GM21360 (cell line): ENCODE results near the gene SPATA20.

Source experiments
- ATAC-seq: cut with Tn5 transposase; IDR thresholded peaks from one replicate; pipeline ENCODE4 v1.9.1; 2021; ENCODE audit warnings: mild to moderate bottlenecking, moderate library complexity; ENCODE audit not compliant: unreplicated experiment

The SPATA20 gene

DNA sequence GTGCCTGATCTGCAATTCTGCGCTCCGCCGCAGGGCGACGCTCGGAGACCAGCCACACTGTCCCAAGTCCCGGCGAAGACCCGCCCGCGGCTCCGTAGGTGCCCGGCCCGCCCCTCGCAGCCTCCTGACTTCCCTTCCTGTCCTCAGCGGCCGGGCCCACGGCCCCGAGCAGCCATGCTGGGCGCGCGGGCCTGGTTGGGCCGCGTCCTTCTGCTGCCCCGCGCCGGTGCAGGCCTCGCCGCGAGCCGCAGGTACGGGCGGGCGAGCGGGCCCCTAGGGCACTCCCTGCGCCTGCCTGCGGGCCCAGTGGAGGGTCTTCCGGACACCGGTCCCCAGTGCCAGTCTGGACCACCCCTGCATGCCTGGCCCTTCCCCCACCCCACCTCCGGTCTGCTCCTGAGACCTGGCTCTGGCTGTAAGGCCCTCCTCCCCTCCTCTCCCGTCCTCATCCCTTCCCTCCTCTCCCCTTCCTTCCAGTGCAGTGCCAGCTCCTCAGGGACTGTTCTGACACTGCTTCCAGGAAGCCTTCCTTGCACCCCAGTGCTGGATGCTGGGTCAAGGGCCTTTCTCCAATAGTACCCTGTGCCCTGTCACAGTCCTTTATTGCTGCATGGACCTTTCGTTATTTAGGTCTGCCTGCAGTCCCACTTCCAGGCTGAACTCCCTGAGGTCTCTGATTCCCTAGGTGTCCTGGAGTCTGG is at the start of gene SPATA20:
Gene SPATA20, plus strand, starts transcription at position 140 of the 701 bp plus-strand sequence. Its CDS starts 35 bp downstream, at position 175.
- ATAC-seq = peak; percentile 72

DNA sequence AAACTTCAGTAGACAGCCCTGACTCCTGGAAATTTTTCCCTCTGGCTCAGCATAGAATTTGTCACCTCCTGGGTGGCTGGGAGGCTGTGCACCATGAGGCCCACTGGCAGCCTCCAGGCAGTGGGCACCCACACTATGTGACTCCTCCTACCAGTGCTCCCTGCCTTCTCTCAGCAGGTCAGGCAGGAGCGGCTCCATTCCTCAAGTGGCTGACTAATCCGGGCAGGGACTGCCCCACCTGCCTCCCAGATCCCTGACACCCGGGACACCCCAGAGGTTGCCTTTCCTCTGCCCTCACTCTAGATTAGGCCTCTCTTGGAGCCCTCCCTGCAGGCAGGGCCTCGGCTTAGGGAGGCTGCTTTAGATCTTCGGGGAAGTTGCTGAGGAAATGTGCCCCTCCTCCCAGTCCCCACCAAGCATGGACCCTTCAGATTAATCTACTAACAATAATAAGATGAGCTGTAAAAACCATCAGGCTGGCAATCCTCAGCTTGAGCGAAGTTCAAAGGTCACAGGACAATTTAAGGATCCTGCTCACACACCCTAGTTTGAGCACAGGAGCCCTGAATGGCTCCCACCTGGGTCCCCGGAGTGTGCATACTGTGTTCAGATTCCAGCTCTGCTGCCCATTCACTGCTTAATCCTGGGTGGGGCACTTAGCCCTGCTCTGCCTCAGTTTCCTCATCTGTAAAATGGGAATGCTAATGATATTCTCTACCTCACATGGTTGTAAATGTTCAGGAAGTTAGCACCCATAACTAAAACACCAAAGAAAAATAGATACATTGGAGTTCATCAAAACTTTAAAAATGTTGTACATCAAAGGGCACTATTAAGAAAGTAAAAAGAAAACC is 48.7 kb upstream of the SPATA20 start:
- no peak for ATAC-seq

DNA sequence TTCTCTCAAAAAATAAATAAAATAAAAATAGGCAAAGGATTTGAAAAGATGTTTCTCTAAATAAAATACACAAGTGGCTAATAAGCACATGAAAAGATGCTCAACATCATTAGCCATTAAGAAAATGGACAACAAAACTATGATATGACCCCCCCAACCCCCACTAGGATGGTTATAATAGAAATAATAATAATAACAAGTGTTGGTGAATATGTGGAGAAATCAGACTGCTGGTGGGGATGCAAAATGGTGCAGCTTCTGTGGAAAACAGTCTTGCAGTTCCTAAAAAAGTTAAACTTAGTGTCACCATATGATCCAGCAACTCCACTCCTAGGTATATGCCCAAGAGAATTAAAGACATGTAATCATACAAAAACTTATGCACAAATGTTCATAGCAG is 47.7 kb upstream of the SPATA20 start:
- no peak for ATAC-seq

DNA sequence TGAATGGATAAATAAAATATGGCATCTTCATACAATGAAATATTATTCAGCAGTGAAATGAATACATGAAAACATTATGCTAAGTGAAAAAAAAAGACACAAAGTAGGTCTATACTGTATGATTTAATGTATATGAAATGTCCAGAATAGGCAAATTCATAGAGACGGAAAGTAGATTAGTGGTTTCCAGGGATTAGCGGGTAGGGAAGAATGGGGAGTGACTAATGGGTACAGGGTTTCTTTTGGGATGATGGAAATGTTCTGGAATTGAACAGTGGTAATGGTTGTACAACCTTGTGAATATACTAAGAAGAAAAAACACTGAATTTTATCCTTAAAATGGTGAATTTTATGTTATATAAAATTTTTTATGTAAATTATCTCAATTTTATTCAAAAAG is 47.3 kb upstream of the SPATA20 start:
- ATAC-seq = no peak

DNA sequence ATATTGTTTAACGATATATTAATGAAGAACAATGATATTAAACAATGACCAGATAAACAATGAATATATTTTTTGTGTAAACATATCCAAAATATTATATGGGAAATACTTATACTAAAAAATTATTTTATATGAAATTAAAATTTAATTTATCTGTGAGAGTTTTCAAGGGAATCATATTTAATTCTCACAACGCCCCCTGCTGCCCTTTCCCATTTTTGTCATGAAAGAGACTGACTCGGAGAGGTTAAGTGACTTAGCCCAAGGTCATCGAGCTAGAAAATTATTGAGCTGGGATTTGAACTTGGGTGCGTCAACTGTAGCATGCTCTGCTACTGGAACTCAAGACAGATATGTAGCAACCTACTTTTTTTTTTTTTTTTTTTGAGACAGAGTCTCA is 45.9 kb upstream of the SPATA20 start:
- ATAC-seq = no peak

DNA sequence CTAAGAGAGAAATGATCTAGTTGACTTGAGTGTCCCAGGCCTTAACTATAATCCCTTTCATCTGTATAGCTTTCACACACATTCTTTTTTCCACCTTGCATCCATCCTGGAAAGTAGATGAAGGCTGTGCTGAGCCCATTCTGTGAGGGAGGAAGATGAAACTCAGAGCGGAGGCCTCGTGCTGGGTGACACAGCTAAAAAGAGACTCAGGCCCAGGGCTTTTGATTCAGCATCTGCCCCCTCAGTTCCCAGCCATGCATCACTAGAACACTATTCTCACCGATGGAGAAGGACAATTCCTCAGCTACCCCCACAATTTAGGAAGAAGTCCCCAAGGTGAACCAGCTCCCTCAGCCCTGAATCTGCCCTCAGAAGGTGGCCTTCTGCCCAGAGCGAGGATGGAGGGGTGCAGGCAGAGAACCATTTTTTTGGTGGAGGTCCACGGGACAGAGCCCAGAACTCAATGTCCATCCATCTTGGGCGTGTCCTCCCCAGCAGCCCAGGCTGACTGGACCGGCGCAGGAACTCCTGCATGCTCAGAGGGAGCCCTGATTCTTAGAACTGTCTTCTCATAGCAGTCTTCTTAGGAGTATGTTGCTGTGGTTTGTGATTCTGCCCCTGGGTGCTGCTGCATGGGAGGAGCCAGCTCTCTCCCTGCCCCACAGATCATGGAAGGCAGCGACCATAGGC is 44.5 kb upstream of the SPATA20 start:
- ATAC-seq = no peak

DNA sequence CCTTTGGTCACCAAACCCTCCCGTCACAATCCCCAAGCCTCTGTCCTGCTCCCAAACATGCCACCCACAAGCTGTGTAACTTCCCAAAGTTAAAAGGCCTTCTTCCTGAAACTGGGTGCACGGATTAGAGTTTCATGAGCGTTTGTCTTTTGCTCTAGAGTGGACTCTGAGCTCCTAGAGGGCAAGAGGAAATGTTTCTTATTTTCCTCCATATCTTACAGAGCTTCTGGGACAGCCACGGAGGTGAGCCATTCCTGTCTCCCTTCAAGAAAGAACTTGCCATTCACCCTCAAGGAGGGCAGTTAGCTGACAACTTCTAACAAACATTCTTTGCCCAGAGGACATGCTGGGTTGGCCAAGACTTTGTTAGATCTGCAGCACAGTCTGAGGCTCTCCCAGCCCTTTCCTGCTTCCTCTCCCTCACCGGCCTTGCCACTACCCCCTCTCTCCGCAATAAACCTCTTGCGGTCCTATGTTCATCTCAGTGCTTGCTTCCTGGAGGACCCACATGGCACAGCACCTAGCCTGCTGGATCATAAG is 41.3 kb upstream of the SPATA20 start:
- no peak for ATAC-seq

DNA sequence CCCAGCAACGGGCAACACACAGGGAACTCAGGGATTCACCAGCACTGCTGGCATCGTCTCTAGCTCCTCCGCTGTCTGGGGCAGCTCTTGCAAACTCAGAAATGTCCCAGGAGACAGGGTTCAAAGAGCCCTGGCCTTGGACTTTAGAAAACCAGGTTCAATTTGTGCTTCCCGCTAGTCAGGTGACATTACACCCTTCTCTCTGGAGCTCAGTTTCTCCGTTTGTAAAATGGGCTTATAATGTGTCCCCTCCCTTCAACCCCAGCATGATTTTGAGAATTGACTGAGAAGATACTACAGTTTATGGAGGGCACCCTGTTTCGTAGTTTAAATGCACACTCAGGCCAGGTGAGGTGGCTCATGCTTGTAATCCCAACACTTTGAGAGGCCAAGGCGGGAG is 40.7 kb upstream of the SPATA20 start:
- ATAC-seq = no peak

DNA sequence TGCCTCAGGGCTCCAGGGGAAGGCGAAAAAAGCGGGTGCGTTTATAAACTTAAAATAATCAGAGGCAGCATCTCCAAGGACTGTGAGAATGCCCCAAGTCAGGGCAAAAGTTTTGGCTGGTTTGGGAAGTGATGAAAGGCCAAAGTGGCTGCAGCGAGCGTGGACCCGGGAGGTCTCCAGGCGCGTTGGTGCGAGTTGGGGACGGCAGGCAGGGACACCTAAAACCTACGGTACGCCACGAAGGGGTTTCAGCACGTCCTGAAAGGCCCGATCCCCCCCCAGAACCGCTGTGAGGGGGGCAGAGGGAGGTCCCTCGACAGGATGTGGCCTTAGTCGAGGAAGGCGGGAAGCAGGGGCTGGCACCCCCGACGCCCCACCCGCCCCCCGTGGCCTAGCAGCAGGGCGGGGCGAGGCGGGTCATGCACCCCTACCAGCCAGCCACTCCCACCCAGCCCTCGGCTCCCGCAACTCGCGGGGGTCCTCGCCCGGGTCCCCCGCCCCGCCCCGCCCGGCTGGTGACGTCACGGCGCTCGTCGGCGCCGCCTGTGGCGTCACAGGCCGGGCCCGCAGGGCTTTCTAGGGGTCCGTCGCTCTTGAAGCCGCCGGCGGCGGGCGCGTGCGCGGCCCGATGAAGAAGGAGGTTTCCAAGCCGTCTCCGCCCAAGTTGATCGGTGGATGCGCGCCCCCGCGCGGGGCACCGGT is 39.0 kb upstream of the SPATA20 start, which contains the start of gene MYCBPAP:
Gene MYCBPAP, plus strand, starts transcription at position 569 of the 702 bp plus-strand sequence. CDS start 236 bp downstream, outside the sequence.
- ATAC-seq = no peak

DNA sequence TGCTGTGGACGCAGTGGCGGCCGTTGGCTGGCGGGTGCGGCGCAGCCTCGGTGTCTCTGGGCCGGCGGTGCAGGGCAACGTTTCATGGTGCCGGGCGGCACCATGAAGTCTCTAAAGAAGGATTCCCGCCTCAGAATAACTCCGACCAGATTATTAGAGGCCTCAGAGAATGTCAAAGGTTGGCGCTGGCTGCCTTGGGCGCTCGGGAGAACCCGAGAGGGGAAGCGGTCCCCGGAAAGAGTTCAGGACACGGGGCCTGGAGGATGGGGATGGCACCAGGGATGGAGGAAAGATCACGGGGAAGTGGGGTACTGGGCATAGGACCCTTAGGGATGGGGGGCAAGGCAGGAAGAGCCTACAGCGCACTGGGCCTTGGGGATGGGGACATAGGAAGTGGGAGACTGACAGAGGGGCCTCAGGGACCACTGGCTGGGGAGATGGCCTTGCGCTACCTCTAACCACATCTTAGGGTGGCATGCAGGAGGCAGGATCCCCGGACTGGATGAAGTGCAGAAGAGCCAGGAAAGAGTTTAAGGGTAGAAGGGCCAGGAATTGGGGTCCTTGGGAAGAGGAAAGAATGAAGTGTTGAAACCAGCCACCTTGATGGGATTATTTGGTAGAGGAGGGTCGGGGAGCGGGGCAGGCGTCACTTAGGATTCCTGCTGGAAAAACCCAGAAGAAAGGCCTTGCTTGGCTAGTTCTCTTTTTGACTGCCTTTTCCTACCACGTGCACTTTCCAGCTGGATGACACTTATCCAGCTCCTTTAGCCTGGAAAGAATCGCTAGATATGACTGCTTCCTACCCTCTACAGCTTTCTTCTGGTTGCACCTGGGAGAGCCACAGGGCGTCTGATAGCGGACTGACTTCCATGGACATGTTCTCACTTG is 38.2 kb upstream of the SPATA20 start:
- no peak for ATAC-seq

DNA sequence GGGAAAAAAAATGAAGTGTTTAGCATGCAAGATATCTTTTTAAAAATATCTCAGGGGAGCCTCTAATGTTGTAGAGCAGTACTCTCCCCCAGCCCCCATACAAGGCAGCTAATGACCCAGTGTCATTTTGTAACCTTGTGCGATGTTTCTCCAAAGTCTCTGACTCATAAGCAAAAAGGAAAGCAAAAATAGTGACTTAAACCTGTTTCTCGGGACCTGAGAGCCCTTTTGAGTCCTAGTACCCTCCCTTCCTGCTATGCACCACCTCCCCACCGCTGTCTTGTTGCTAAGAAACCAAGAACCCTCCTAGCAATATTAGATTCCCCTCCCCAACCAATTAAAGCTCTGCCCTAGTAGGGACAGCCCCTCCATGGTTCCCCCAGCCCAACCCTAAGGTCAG is 35.9 kb upstream of the SPATA20 start:
- ATAC-seq = no peak

DNA sequence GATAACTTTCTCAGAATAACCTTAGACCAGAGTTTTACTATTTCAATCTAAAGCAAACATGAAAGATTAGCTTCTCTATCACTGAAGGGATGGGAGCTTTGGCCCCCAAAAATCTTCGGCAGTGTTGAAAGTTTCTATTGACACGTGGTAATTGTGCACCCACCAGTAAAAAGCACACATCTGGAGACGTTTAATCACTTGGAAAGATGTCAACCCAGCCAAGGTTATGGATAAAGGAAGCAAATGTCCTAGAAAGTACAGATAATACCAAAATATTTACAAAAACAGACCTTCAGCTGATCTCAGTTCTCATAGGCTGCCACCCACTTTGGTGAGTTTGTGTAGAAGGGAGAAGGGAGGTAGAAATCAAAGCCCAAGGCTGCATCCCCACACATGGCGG is 33.5 kb upstream of the SPATA20 start:
- ATAC-seq = no peak

DNA sequence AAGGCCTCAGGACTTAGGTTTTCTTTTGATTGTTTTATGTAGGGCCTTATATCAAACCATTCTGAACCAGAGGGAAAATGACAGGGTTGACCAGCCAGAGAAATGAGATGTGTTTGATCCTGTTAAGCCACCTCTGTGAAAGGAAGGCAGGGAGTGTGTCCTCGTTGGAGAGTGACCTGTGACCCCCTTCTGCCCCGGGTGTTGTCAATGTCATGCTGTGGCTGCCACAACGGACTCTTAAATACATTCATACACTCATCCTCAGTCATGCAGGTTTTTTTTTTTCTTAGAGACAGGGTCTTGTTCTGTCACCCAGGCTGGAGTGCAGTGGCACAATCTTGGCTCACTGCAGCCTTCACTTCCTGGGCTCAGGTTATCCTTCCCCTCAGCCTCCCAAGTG is 32.6 kb upstream of the SPATA20 start:
- no peak for ATAC-seq

DNA sequence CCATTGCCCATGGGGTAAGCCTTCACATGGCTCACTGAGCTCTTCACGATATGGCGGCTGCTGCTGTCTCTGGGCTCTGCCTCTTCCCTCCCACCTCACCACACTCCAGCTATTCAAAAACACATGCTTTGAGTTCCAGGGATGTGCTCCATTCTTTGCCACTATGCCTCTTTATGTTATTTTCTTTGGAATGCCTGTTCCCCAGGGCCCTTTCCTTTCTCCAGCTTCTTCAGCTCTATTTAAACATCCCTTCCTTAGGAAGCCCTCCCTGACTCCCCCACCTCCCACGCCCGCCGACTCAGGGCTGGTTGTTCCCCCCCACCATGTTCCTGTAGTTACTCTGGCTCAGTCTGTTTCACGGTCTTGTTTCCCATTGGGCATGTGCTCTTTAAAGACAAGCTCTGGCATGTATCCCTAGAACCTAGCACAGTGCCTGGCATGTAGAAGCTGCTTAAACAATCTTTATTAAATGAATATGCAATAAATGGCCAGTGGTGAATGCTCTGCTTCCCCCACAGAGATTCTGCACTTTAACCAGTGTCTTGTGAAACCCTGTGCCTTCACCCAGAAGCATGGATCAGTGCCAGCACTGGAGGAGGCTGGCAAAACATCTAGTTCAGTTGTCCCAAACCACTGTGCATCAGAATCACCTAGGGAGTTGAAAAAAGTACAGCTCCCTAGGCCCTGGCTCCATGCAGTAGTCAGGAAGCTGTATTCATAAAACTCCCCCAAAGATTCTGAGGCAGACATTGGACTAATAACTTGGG is 31.9 kb upstream of the SPATA20 start:
- no peak for ATAC-seq

DNA sequence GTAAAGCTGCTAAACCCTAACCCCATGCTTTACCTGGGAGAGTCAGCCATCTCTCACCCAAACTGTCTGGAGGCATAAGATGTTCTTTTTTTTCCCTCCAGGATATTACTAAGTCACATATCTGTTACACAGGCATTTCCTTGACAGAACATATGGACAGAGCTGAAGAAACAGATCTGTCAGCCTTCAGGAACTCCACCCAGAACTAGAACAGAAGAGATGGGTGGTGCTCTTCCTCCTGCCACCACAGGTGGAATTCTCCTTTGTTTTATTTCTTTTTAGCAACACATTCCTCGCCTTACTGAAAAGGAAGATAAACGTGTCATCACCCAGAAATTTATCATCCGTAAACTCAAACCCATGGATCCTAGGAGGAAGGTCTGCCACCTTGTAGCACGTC is 30.0 kb upstream of the SPATA20 start:
- ATAC-seq = no peak

DNA sequence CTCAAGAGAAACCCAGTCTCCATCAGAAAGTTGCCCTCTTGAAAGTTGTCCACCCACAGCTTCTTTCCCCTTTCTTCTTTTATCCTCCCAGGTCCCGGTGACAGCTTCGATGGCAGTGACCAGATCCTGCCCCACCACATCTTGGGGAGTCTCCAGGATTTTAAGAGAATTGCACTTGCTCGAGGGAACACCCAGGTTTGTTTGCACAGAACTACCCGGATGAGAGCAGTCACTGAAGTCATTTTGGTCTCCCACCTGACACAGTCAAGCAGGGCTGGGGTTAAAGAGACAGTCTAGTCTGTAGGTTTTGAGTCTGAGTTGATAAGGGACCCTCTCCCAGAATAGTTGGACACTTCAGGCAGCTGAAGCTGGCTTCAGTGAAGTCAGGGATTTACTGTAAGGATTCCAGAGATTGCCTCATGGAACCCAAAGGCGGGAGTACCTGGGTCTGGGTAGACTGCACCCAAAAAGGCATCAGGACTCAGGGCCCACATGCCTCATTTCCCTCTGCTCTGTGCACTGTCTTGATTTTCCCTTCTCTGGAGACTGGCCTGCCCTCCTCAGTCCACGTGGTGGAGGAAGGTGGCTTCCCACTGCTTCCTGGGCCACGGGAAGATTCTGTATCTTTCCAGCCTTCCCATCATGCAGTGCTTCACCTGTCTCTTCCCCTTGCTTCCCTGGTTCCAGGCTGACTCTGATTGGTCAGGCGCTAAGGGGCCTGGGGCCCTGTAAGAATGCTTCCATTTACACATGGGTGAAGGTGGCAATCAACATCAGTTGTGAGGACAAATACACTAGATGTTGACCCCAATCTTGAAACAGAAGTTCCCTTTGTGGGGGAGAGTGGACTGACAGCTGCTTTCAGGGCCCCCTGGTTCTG is 29.2 kb upstream of the SPATA20 start:
- no peak for ATAC-seq

DNA sequence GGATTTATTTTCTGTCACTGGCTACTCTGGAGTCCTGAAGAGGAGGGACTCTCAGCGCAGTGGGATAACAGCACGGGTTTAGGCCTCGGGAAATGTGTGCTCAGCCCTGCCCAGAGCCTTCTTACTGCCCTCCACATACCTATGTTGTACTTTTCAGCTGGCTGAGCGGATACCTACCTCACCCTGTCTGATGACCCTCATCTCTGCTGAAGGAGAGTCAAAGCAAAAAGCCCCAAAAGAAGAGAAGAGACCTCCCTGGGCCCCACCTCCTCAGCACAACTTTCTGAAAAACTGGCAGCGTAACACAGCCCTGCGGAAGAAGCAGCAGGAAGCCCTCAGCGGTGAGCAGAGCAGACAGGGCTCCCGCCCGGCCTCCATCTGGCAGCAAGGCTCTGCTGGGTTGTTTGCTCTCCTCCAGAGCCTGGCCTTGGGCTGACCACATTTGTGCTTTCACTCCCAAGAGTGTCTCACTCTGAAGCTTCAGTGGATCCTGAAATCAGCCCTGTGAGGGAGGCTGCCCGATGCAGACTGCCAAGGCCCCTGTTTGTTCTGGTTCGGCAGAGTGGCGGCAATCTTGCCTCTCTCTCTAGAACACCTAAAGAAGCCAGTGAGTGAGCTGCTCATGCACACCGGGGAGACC is 28.5 kb upstream of the SPATA20 start:
- ATAC-seq = no peak
